ENCODE data around the gene GRK1. TPM values are rescaled to one million over a fixed set of nuclear protein-coding genes. Genes with fewer than 3 reads are reported as not detected.

Gene GRK1
- total and polyA plus RNA-seq, 4 donors = 0.36 to 0.97 (median 0.67) TPM

DNA sequence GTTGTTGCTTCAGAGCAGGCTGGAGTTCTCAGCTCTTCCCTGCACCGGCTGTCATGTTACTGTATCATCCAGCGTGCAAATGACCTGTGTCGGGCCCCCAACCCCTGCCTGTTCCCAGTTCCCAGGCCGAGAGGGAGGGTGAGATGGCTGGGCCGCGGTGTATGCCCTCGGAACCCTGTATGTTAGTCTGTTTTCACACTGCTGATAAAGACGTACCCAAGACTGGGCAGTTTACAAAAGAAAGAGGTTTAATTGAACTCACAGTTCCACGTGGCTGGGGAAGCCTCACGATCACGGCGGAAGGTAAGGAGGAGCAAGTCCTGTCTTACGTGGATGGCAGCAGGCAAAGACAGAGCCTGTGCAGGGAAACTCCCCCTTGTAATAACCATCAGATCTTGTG, 102.9 kb downstream of the GRK1 start:
- Histone ChIP-seq H3K4me3 (ENCODE audit: low read depth, low read length) (no peak overlapping the region), H3K27me3 (ENCODE audit: control insufficient read depth, insufficient read depth, low read length) (no peaks in the 10 kb centered on the region), H3K9me3 (ENCODE audit: control insufficient read depth, insufficient read depth, low read length) (no peaks in the 10 kb centered on the region), H3K4me1 (ENCODE audit: control insufficient read depth, insufficient read depth, low read length) (no peaks in the 10 kb centered on the region), H3K27ac (ENCODE audit: low read depth, low read length) (no peak overlapping the region), H3K36me3 (ENCODE audit: control insufficient read depth, insufficient read depth, low read length) (no peaks in the 10 kb centered on the region)
- DNase-seq (ENCODE audit: low read depth in 4 of 6, low spot score in 6 of 6) = no peak
- 71% methylated on average over 11 of the region's 13 CpGs for WGBS (ENCODE audit: insufficient coverage)

GRCh38 chr13:113770441-113770840, 103.4 kb downstream of the GRK1 start:
- WGBS (ENCODE audit: insufficient coverage) = 54% methylated on average over 2 of the region's 8 CpGs
- H3K27ac ChIP-seq (ENCODE audit: low read depth, low read length) = no peak overlapping the region
- H3K4me1 ChIP-seq (ENCODE audit: control insufficient read depth, insufficient read depth, low read length) = no peaks in the 10 kb centered on the region
- no peaks in the 10 kb centered on the region for H3K9me3 ChIP-seq (ENCODE audit: control insufficient read depth, insufficient read depth, low read length)
- no peaks in the 10 kb centered on the region for H3K27me3 ChIP-seq (ENCODE audit: control insufficient read depth, insufficient read depth, low read length)
- DNase-seq (ENCODE audit: low read depth in 4 of 6, low spot score in 6 of 6) = no peak
- no peak overlapping the region for H3K4me3 ChIP-seq (ENCODE audit: low read depth, low read length)
- peaks cover 2% of the 10 kb centered on the region for H3K36me3 ChIP-seq (ENCODE audit: control insufficient read depth, insufficient read depth, low read length)

DNA sequence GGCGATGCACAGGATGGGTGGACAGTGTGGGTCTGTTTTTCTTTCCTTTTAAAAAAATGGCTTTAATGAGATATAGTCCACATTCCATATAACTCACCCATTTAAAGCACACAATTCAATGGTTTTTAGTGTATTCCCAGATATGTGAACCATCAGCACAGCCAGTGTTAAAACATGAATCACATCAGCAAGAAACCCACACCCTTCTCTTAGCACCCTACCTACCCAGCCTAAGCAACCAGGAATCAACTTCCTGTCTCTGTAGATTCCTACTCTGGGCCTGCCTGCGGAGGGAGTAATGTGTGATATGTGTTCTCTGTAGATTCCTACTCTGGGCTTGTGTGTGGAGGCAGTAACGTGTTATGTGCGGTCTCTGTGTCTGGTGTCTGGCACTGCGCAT, 103.9 kb downstream of the GRK1 start:
- DNase-seq (ENCODE audit: low read depth in 4 of 6, low spot score in 6 of 6) = no peak
- 88% methylated on average over 1 of the region's 5 CpGs for WGBS (ENCODE audit: insufficient coverage)
- H3K27ac ChIP-seq (ENCODE audit: low read depth, low read length) = no peak overlapping the region
- no peaks in the 10 kb centered on the region for H3K9me3 ChIP-seq (ENCODE audit: control insufficient read depth, insufficient read depth, low read length)
- no peaks in the 10 kb centered on the region for H3K27me3 ChIP-seq (ENCODE audit: control insufficient read depth, insufficient read depth, low read length)
- H3K4me3 ChIP-seq (ENCODE audit: low read depth, low read length) = no peak overlapping the region
- peaks cover 2% of the 10 kb centered on the region for H3K36me3 ChIP-seq (ENCODE audit: control insufficient read depth, insufficient read depth, low read length)
- no peaks in the 10 kb centered on the region for H3K4me1 ChIP-seq (ENCODE audit: control insufficient read depth, insufficient read depth, low read length)

DNA sequence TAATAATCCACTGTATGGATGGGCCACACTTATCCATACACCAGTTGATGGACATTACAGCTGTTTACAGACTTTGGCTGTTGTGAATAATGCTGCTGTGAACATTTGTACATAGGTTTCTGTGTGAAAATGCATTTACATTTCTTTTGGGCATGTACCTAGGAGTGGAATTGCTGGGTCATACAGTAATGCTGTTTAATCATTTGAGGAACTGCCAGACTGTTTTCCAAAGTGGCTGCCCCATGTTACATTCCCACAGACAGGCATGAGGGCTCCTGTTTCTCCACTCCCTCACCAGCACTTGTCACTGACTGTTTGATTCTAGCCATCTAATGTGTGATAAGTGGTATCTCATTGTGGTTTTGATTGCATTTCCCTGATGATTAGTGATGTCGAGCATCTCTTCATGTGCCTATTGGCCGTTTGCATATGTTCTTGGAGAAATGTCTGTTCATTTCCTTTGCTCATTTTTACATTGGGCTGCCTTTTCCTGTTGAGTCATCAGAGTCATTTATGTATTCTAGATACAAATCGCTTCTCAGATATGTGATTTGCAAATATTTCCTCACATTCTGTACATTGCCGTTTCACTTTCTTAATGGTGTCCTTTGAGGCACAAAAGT, 104.8 kb downstream of the GRK1 start:
- peaks cover 2% of the 10 kb centered on the region for H3K36me3 ChIP-seq (ENCODE audit: control insufficient read depth, insufficient read depth, low read length)
- no peak overlapping the region for H3K4me3 ChIP-seq (ENCODE audit: low read depth, low read length)
- no peaks in the 10 kb centered on the region for H3K27me3 ChIP-seq (ENCODE audit: control insufficient read depth, insufficient read depth, low read length)
- no peak for DNase-seq (ENCODE audit: low read depth in 4 of 6, low spot score in 6 of 6)
- no peaks in the 10 kb centered on the region for H3K4me1 ChIP-seq (ENCODE audit: control insufficient read depth, insufficient read depth, low read length)
- H3K27ac ChIP-seq (ENCODE audit: low read depth, low read length) = no peak overlapping the region
- WGBS (ENCODE audit: insufficient coverage) = no CpG with 5 or more reads among the region's 4 CpGs
- H3K9me3 ChIP-seq (ENCODE audit: control insufficient read depth, insufficient read depth, low read length) = no peaks in the 10 kb centered on the region

- no peaks in the 10 kb centered on the region for H3K4me1 ChIP-seq (ENCODE audit: control insufficient read depth, insufficient read depth, low read length)
- WGBS (ENCODE audit: insufficient coverage) = 82% methylated on average over 9 of the region's 9 CpGs
- peaks cover 2% of the 10 kb centered on the region for H3K36me3 ChIP-seq (ENCODE audit: control insufficient read depth, insufficient read depth, low read length)
- peaks cover 14% of the 10 kb centered on the region for H3K27me3 ChIP-seq (ENCODE audit: control insufficient read depth, insufficient read depth, low read length)
- H3K27ac ChIP-seq (ENCODE audit: low read depth, low read length) = no peak overlapping the region
- DNase-seq (ENCODE audit: low read depth in 4 of 6, low spot score in 6 of 6) = peak in 1 of 6 donors; percentile 26
- H3K9me3 ChIP-seq (ENCODE audit: control insufficient read depth, insufficient read depth, low read length) = no peaks in the 10 kb centered on the region
- H3K4me3 ChIP-seq (ENCODE audit: low read depth, low read length) = no peak overlapping the region
These were observed 107.4 kb downstream of the GRK1 start for GRCh38 chr13:113774177-113775107.

DNA sequence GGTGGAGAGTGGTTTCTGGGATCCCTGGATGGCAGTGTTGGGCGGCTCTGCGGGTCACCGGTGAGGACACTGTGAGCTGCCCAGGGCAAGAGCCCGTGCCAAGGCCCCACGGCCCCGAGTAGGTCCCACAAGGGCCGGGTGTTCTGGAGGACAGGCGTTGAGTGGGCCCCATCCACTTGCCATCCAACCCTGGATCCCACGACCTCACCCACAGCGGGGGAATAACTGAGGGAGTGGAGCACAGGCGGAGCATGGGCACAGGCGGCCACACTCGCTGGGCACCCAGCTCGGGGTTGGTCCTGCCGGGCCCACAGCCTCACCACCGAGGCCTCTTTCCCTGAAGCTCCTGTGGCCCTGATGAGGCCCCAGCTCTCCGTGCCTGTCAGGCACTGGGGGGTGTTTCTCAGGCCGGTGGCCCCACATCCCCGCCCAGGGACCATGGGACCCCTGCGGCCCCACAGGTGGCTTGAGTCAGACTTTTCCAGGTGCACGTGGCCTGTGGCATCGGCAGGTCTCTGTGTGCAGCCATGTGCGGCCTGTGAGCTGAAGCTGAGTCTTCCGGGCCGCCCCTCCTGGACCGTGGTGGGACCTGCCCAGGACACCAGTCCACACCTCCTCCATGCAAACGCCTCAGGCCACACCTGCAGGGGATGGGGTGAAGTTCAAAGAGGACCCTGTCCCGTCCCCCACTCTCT, 108.6 kb downstream of the GRK1 start:
- peaks cover 2% of the 10 kb centered on the region for H3K36me3 ChIP-seq (ENCODE audit: control insufficient read depth, insufficient read depth, low read length)
- WGBS (ENCODE audit: insufficient coverage) = 89% methylated on average over 24 of the region's 28 CpGs
- H3K9me3 ChIP-seq (ENCODE audit: control insufficient read depth, insufficient read depth, low read length) = no peaks in the 10 kb centered on the region
- H3K4me1 ChIP-seq (ENCODE audit: control insufficient read depth, insufficient read depth, low read length) = no peaks in the 10 kb centered on the region
- no peak for DNase-seq (ENCODE audit: low read depth in 4 of 6, low spot score in 6 of 6)
- H3K27me3 ChIP-seq (ENCODE audit: control insufficient read depth, insufficient read depth, low read length) = peaks cover 14% of the 10 kb centered on the region
- no peak overlapping the region for H3K4me3 ChIP-seq (ENCODE audit: low read depth, low read length)
- no peak overlapping the region for H3K27ac ChIP-seq (ENCODE audit: low read depth, low read length)

DNA sequence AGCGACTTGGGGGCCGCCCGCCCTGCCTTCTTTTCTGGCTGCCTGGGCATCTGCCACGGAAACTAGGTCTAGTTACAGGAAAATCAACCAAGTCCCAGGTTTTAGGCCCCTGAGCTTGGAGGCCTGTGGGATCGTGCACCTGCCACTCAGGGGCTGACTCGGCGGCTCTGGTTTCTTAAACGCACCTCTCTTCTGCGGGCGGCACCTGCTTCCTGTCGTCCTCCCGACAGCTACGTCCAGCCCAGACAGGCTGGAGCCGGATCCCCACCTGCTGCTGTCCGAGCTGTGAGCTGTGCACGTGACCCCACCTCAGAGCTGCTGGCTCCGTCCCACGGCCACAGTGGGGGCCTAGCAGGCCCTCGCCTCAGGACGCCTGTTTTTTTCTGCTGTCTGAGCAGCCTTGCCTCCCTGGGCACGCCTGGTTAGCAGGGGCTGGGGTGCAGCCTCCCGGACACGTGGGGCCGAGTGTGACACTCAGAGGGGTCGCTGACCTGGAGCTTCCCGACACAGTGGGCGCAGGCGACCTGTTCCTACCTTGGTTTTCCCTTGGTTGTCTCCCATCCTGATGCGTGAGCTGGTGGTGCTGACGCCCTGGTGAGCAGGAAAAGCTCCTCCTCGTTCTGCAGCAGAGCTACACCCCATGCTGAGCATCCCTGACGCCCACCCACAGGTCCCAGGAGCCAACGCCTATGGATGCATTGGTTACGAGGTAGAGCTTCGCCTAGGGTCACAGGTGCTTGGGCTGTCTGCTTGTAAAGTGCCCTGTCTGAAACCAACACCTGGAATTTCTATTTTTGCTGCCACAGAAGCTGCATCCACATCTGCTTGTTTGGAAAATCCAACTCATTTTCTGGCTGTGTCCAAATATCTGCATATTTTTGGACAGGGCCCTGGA, 109.5 kb downstream of the GRK1 start:
- Histone ChIP-seq H3K9me3 (ENCODE audit: control insufficient read depth, insufficient read depth, low read length) (no peaks in the 10 kb centered on the region), H3K27ac (ENCODE audit: low read depth, low read length) (no peak overlapping the region), H3K4me1 (ENCODE audit: control insufficient read depth, insufficient read depth, low read length) (no peaks in the 10 kb centered on the region), H3K4me3 (ENCODE audit: low read depth, low read length) (no peak overlapping the region), H3K27me3 (ENCODE audit: control insufficient read depth, insufficient read depth, low read length) (peaks cover 14% of the 10 kb centered on the region), H3K36me3 (ENCODE audit: control insufficient read depth, insufficient read depth, low read length) (peaks cover 2% of the 10 kb centered on the region)
- 79% methylated on average over 35 of the region's 35 CpGs for WGBS (ENCODE audit: insufficient coverage)
- no peak for DNase-seq (ENCODE audit: low read depth in 4 of 6, low spot score in 6 of 6)

DNA sequence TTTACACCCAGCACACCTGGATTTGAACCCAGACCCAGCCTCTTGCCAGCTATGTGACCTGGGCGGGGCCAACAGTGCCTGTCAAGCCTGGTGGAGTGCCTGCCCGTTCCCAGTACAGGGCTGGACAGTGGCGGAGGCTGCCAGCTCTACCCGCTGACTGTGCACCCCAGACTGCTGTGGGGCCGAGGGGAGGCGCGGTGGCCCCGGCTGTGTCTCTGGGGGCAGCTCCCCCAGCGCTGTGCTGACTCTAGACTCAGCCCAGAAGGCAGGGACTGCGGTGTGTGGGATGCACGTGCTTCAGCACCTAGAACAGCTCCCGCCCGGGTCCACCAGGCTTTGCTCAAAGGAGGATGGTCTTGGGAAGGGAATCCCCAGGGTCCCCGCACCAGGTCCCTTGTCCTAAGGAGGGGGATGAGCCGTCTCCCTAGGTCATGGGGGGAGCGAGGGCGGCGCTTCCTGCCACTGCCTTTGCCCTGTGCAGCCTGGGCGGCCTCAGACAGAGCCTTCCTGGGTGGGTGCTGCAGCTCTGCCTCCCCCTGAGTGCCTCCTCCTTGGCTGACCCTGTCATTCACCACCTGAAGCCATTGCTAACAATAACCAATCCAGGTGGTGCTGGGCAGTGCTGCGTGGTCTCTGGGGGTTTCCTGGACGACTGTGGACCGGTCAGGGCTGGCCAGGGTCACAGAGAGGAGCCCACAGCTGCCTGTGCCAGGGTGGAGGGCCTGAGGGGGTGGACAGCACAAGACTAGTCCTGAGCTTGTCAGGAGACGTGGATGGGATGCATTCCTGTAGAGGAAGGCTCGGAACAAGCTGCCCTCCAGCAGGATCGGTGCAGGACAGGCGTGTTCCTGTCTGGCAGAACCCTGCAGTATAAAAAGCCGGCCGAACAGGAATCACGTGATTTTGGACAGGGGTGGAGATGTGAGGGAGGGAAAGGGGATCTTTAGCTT, 110.6 kb downstream of the GRK1 start:
- H3K27ac ChIP-seq (ENCODE audit: low read depth, low read length) = no peak overlapping the region
- H3K4me3 ChIP-seq (ENCODE audit: low read depth, low read length) = no peak overlapping the region
- no peaks in the 10 kb centered on the region for H3K9me3 ChIP-seq (ENCODE audit: control insufficient read depth, insufficient read depth, low read length)
- DNase-seq (ENCODE audit: low read depth in 4 of 6, low spot score in 6 of 6) = peak in 1 of 6 donors; percentile 23
- WGBS (ENCODE audit: insufficient coverage) = 37% methylated on average over 28 of the region's 29 CpGs
- peaks cover 14% of the 10 kb centered on the region for H3K27me3 ChIP-seq (ENCODE audit: control insufficient read depth, insufficient read depth, low read length)
- peaks cover 2% of the 10 kb centered on the region for H3K36me3 ChIP-seq (ENCODE audit: control insufficient read depth, insufficient read depth, low read length)
- H3K4me1 ChIP-seq (ENCODE audit: control insufficient read depth, insufficient read depth, low read length) = no peaks in the 10 kb centered on the region
